ENCODE measurements around the gene FADD.

Gene FADD

GRCh38 chr11:70202920-70203750 is at the start of gene FADD:
TSS of gene FADD (plus strand) at chr11:70203296. CDS start at chr11:70203460, 164 bp downstream.
- peak; percentile 76 to 82 (median 80) for DNase-seq (ENCODE audit: low read depth in 4 of 4, low spot score in 1 of 4)

- no peak for DNase-seq (ENCODE audit: low read depth in 4 of 4, low spot score in 1 of 4)
Measured at GRCh38 chr11:70155386-70155785, 47.7 kb upstream of the FADD start.

- DNase-seq (ENCODE audit: low read depth in 4 of 4, low spot score in 1 of 4): no peak
Measured at GRCh38 chr11:70156291-70157037, 46.6 kb upstream of the FADD start.

GRCh38 chr11:70158201-70158600 is 44.9 kb upstream of the FADD start:
- no peak for DNase-seq (ENCODE audit: low read depth in 4 of 4, low spot score in 1 of 4)

- no peak for DNase-seq (ENCODE audit: low read depth in 4 of 4, low spot score in 1 of 4)
Measured at GRCh38 chr11:70158757-70159389, 44.2 kb upstream of the FADD start.

GRCh38 chr11:70159627-70160570 is 43.2 kb upstream of the FADD start:
- DNase-seq (ENCODE audit: low read depth in 4 of 4, low spot score in 1 of 4): no peak

GRCh38 chr11:70161043-70161625 is 42.0 kb upstream of the FADD start:
- DNase-seq (ENCODE audit: low read depth in 4 of 4, low spot score in 1 of 4): no peak

GRCh38 chr11:70164705-70165104 is 38.4 kb upstream of the FADD start:
- no peak for DNase-seq (ENCODE audit: low read depth in 4 of 4, low spot score in 1 of 4)

- no peak for DNase-seq (ENCODE audit: low read depth in 4 of 4, low spot score in 1 of 4)
Measured at GRCh38 chr11:70167120-70167519, 36.0 kb upstream of the FADD start.

GRCh38 chr11:70167723-70168404 is 35.2 kb upstream of the FADD start:
- DNase-seq (ENCODE audit: low read depth in 4 of 4, low spot score in 1 of 4): no peak

GRCh38 chr11:70168405-70168754 is 34.7 kb upstream of the FADD start:
- no peak for DNase-seq (ENCODE audit: low read depth in 4 of 4, low spot score in 1 of 4)

- DNase-seq (ENCODE audit: low read depth in 4 of 4, low spot score in 1 of 4): no peak
Measured at GRCh38 chr11:70169127-70169526, 34.0 kb upstream of the FADD start.

- DNase-seq (ENCODE audit: low read depth in 4 of 4, low spot score in 1 of 4): no peak
Measured at GRCh38 chr11:70169632-70170031, 33.5 kb upstream of the FADD start.

- no peak for DNase-seq (ENCODE audit: low read depth in 4 of 4, low spot score in 1 of 4)
Measured at GRCh38 chr11:70170596-70171210, 32.4 kb upstream of the FADD start.

GRCh38 chr11:70173018-70173417 is 30.1 kb upstream of the FADD start:
- no peak for DNase-seq (ENCODE audit: low read depth in 4 of 4, low spot score in 1 of 4)

- DNase-seq (ENCODE audit: low read depth in 4 of 4, low spot score in 1 of 4): no peak
Measured at GRCh38 chr11:70174547-70175235, 28.4 kb upstream of the FADD start.

- DNase-seq (ENCODE audit: low read depth in 4 of 4, low spot score in 1 of 4): no peak
Measured at GRCh38 chr11:70175236-70175698, 27.8 kb upstream of the FADD start.

- peak in 3 of 4 experiments; percentile 20 to 46 (median 36) for DNase-seq (ENCODE audit: low read depth in 4 of 4, low spot score in 1 of 4)
Measured at GRCh38 chr11:70176940-70177689, 26.0 kb upstream of the FADD start.

Measured in stimulated activated CD4-positive, alpha-beta T cell treated with anti-CD3 and anti-CD28 coated beads, Interleukin-1b, Interleukin-23, amount 100 ng/mL, for 24 hours (primary cell).